ENCODE measurements around the gene BATF3.
"Not testable (repeated sequence)": the region's sequence is repeated elsewhere in the genome, so short reads cannot be mapped to it uniquely, and the experiment has no call there.

BATF3 gene

DNA sequence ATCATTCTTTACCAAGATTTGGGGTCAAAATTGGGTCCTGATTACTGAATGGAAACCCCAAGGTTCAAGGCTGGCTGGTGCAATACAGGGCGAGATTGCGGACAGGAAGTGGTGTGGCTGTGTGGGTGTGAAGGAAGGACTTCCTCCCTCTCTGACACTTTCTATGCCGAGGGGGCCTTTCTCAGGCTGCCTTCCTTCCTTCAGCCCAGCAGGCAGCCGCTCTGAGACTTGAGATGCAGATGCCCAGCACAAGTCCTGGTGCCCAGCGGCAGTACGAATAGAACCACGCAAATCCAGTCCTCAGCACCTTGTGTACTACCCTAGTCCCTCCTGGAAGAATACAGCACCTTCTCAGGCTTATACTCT, 16.3 kb downstream of the BATF3 start:
- no peak for DNase-seq

DNA sequence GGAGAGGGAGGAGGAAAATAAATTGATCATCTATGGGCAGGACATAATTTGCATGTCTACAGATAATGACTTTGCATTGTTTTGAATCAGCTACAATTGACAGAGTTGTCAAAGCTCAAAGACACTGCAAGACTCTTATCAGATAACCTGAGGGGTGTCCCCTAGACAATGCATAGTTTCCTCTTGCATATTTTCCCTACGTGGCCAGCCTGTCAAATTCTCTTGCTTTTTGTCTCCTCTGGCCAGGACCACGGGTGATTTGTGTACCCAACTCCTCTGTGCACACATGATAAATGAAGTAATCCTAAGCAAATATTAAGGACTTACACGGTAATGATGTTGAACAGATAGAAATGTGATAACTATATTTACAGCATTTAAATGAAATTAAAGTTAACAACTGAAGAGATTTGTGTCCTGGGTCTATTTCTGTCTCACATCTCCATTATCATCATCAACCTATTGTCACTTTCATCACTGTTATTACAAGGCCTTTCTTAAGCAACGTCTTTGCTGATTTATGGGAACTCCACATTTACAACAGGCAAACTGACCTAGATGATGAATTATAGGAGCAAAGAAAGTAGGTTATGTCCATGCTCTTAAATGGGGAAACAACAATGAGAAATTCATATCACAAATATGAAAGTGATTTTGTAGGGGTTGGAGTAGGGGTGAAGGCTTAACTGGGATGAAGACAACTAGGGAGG, 18.8 kb downstream of the BATF3 start:
- no peak for DNase-seq

DNA sequence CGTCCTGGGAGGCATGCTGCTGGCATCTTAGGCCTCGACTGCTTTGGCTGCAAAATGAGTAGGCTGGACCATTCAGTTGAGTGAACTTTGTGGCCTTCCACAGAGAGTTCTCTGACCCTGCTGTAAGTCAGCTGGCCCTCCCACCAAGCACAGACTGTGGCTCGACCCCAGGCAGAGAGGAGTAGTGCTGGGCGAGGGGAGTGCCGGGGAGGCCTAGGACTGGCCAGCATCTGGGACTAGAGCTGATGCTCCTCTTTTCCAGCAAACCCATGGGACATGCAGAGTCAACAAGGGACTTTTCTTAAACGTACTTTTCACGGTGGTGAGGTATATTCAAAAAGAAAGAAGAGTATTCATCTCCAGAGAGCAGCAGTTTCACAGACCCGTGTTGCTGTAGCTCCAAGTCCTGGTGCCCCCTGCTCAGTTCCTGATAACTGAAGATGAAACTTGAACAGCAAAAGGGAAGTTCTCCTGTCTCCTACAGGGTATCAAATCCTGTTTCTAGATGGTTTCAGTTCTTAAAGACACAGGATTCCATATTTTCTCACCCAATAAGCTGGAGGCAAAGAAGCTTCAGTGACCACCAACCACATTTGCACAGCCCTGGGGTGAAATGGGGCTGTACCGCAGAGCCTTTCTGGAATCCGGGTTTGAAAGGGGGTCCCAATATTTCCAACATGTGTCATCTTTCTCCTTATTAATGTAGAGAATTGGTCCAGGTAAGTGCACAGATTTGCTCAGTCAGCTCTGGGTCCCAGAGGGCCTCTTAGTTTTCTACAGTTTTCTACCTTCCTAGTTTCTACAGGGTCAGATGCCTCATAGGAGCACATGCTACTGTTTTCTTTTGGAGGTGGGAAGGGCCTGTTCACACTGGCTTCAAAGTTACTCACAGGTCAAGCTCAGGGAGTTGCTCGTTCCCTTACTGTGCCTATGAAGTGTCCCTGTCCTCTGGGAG, 20.9 kb downstream of the BATF3 start:
- DNase-seq, result no peak

GRCh38 chr1:212677573-212677972, 22.1 kb downstream of the BATF3 start:
- DNase-seq, result no peak

DNA sequence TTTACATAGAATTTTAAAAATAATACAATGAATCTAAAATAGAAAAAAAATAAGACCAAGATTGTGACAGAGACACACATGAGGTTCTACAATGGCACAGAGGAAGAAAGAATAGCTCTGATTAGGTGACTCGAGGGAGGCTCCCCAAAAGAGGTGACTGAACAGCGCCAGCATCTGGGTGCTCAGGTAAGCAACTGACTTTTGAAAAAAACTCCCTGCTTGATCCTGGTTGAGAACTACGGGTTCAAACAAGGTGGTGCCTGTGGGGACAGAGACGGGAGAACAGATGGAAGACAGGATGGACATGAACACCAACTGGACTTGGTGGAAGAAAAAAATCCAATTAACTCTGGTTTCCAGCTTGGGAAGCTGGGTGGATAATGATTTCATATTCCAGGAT, 22.5 kb downstream of the BATF3 start:
- no peak for DNase-seq

GRCh38 chr1:212675675-212676074, 24.0 kb downstream of the BATF3 start:
- no peak for DNase-seq

- no peak for DNase-seq
Measured at GRCh38 chr1:212674872-212675271, 24.8 kb downstream of the BATF3 start.

DNA sequence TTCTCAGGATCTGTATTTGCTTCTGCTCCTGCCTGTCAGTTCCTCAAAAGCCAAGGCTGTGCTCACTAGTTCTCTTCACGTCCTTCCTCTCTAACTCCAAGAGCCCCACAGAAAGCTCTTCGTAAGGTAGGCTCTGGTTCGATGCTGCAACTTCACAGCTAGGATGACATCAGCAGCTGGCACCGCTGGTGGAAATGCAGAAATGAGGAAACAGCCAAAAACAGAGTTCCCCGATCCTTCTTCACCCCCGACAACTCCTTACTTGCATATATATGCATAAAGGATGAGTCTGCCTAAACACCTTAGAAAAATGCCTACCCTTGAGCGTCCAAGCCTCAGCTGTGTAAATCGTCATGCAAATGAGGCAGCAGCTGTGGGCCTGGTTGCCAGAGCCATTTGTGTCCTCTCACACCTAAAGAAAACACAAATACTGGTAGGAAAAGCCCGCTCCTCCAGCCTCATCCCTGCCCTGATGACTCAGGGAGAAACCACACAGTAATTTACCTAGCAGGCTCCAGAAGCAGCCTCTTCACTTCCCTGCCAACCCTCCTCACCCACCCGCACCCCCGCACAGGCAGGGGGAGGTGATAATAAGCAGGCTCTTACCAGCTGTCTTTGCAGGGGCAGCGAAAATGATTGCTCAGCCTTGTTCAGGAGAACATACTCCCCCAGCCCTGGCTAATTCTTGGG, 28.2 kb downstream of the BATF3 start:
- no peak for DNase-seq

DNA sequence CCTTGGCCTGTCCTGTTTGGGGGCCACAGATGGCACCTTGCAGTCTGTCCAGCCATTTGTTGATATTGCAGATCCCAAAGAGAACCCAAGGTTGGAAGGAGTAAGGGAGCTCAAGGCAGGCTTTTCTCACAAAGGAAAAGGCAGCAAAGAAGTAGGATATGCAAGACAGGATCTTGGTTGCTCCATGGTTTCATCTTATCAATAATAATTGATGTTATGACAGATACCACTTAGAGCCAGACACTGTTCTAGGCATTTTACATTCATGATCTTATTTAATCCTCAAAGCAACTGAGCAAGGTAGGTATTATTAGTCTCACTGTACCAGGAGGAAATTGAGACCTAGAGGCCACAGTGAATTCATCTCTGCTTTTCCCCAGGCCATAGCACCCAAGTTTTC, 28.8 kb downstream of the BATF3 start:
- DNase-seq, result no peak

GRCh38 chr1:212670301-212670700, 29.3 kb downstream of the BATF3 start:
- no peak for DNase-seq

GRCh38 chr1:212669600-212669999, 30.0 kb downstream of the BATF3 start:
- peak; percentile 22 for DNase-seq

DNA sequence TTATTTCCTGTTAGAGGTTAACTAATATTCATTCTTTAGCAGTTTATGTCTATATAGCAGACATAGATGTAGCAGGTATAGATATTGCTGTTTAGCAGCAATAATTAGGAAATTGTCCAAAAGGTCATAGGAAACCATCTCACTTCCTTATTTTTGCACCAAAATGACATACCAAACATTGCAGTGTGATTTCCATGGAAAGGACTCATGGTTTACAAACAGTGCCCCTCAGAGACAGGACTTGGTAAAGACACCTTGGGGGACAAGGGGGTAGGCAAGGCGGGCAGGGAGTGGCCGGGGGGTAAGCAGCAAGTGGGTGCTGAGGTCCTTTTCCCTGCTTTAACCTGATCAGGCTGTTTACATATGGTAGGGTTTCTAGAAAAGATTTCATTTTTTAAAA, 30.5 kb downstream of the BATF3 start:
- no peak for DNase-seq

DNA sequence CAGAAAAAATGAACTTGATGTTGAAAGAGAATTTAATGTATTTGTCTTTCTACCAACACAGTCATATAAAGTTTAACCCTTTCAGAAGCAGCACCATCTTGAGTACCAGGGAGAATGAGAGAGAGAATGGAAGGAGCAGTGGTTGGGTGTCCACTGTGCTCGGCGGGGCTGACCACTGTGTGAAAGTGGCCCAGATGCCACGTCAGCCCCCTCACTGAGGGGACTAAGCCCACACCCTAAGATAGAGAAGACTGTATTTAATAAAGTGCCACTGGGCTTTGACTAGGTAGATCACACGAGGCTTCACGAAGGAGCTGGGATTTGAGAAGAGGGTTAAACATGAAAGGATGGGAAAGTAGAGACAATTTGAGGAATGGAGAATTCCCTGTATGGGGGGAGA, 31.2 kb downstream of the BATF3 start:
- no peak for DNase-seq

- DNase-seq, result peak; percentile 46
Measured at GRCh38 chr1:212667223-212668139, 32.2 kb downstream of the BATF3 start.

DNA sequence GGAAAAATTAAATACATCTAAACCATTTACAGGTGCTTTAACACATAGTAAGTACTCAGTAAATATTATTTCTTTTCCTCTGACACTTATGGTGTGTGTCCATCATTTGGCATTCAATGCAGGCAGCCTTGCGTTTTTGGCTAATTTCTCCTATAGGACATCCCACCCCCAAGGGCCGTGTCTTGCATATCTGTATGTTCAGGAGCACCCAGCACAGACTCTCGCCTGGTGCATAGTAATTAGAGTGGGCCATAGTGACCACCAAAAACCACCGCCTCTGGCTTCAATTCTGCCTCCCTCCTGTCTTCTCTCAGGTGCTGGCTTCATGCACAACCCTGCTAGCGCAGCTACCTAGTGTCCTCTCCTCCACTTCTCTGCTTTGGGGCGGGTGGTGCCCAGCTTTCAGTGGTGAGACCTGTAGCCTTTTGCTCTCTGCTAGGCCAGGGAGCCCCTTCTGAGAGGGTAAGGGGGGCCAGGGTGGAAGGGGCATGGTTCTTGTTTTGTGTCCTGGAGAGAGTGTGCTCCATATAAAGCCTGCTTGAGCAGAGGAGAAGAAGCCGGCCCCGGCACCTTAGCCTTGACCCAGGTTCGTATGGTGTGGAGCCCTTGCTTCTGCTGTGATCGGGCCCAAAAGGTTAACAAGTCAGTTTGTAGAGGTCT, 33.4 kb downstream of the BATF3 start:
- DNase-seq, result no peak

DNA sequence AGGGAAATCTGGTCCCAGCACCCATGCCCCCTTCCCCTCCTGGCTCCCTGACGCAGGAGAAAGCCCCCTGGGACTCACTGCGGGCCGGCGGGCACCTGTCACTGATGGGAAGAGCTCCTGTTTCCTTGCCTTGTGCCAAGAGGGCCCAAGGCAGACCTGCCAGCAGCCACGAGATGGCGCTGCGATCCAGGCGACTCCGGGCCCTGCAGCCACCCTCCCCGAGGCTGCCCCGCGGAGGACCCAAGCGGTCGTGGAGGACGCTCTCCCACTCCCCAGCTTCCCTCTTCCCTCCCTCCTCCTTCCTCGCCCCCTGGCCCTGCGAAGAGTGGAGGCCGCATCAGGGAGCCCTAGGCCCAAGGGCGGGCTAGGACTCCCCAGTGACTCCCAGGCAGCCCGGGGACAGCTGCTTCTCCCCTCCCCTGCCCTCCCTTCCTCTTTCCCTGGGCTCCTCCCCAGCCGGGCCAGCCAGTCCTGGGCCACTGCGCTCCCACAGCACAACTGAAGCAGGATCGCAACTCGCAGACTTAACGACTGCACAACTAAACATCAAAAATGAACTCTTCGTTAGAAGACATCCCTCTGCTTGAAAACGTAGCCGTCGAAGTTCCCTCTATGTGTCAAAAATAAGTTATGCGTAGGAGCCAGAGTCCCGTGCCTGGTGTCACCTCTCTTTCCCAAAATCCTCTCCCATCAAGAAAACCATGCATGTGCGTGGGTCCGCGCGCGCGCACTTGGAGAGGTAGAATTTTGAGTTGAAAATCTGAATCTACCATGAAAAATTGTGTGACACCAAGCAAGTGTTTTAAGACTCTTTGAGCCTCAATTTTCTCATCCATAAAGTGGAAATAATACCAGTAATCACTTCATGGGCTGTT, 34.2 kb downstream of the BATF3 start:
- DNase-seq, result peak; percentile 92

DNA sequence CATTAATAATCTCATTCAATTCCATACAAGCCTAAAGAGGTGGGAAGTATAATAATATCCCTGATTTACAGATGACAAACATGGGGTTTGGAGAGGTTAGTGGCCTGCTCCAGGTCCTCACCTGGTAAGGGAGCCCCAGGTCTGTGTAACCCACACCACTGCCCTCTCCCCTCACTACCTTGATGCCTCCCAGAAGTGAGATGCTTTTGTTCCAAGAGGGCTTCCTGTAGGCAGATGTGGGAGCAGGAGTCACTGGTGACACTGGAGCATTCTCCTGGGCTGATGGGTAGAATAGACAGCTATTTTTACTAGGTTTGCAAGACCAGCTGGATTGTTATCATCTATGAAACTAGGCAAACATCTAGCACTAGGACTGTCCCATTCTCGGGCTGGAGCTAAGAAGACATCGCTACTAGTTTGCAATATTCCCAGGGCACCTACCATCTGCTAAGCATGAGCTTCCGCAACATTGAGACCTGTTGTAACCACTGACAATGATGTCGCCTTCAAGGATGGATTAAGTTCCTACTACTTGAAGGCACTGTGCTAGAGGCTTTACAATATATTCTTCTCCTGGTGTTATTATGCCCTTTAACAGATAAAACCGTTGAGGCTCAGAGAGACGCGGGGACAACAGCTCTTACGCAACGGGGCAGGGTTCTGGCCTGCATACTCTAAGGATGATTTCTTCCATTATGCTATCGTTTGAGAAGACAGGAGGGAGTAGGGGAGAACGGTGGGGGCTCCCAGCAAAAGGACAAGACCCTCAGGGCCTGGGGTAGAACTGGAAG, 35.0 kb downstream of the BATF3 start:
- DNase-seq, result no peak

- not testable (repeated sequence) for DNase-seq
Measured at GRCh38 chr1:212658250-212658649, 41.4 kb downstream of the BATF3 start.

DNA sequence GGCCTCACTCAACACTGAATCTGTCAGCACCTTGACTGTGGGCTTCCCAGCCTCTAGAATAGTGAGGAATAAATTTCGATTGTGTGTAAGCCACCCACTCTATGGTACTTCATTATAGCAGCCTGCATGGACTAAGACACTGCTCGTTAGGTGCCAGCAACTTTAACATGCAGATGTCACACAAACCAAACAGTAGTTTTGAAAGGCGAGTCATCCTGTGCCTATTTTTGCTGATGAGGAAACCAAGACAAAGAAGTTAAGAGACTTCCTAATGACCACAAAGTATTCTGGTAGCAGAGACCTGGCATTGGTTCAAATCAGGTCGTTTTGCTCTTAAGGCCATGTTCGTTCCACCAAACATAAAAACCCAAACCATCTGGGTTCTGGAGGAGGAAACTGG, 42.9 kb downstream of the BATF3 start:
- no peak for DNase-seq
